Measurements from ENCODE around the gene FAM89B.

FAM89B gene

DNA sequence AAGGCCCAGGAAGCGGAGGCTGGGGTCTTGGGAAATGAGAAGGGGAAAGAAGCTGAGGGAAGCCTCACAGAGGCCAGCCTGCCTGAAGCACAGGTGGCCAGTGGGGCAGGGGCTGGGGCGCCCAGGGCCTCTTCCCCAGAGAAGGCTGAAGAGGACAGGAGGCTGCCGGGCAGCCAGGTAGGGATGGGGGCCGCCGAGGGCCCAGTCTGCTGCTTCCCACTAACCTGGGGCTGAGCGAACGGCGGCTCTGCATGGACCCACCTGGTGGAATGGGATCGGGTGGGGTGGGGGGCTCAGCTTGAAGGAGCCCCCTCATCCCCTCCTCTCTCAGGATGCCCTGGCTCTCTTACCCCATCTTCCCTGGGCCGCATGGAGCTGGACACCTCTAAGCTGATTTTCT, 11.3 kb downstream of the FAM89B start:
- Histone ChIP-seq H3K27me3 (ENCODE audit: control insufficient read depth, insufficient read depth, low read length) (peaks cover 11% of the 10 kb centered on the region), H3K27ac (ENCODE audit: low read length) (no peak overlapping the region), H3K36me3 (ENCODE audit: control insufficient read depth, insufficient read depth, low read length) (peaks cover 3% of the 10 kb centered on the region), H3K4me3 (ENCODE audit: low read length) (no peak overlapping the region), H3K4me1 (ENCODE audit: control insufficient read depth, insufficient read depth, low read length) (no peaks in the 10 kb centered on the region; the same call in 1 of the 2 replicates), H3K9me3 (ENCODE audit: control insufficient read depth, insufficient read depth, low read length) (no peaks in the 10 kb centered on the region)
- no peak for DNase-seq (ENCODE audit: low read depth, low spot score)
- WGBS (ENCODE audit: insufficient coverage, insufficient read length), result no CpG with 5 or more reads among the region's 10 CpGs

DNA sequence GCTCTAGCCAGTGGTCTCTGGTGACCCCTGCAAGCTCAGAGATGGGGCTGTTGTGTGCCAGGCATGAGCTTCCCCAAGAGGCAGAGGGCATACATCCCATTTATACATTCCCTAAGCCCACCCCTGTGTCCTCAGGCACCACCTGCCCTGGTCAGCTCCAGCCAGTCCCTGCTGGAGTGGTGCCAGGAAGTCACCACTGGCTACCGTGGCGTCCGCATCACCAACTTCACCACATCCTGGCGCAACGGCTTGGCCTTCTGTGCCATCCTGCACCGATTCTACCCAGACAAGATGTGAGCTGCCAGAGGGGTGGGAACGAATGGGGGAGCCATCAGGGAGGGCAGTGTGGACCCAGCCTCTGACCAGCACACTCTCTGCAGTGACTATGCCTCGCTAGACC, 11.8 kb downstream of the FAM89B start:
- Histone ChIP-seq H3K9me3 (ENCODE audit: control insufficient read depth, insufficient read depth, low read length) (no peaks in the 10 kb centered on the region), H3K4me1 (ENCODE audit: control insufficient read depth, insufficient read depth, low read length) (no peaks in the 10 kb centered on the region; the same call in 1 of the 2 replicates), H3K27me3 (ENCODE audit: control insufficient read depth, insufficient read depth, low read length) (peaks cover 11% of the 10 kb centered on the region), H3K4me3 (ENCODE audit: low read length) (no peak overlapping the region), H3K36me3 (ENCODE audit: control insufficient read depth, insufficient read depth, low read length) (peaks cover 3% of the 10 kb centered on the region), H3K27ac (ENCODE audit: low read length) (no peak overlapping the region)
- no peak for DNase-seq (ENCODE audit: low read depth, low spot score)
- no CpG with 5 or more reads among the region's 8 CpGs for WGBS (ENCODE audit: insufficient coverage, insufficient read length)

GRCh38 chr11:65584723-65585171, 12.4 kb downstream of the FAM89B start:
- Histone ChIP-seq H3K36me3 (ENCODE audit: control insufficient read depth, insufficient read depth, low read length) (peaks cover 3% of the 10 kb centered on the region), H3K4me3 (ENCODE audit: low read length) (peak overlapping the region; percentile 3; the same call in 1 of the 2 replicates), H3K4me1 (ENCODE audit: control insufficient read depth, insufficient read depth, low read length) (no peaks in the 10 kb centered on the region; the same call in 1 of the 2 replicates), H3K27ac (ENCODE audit: low read length) (no peak overlapping the region), H3K27me3 (ENCODE audit: control insufficient read depth, insufficient read depth, low read length) (peaks cover 11% of the 10 kb centered on the region), H3K9me3 (ENCODE audit: control insufficient read depth, insufficient read depth, low read length) (no peaks in the 10 kb centered on the region)
- DNase-seq (ENCODE audit: low read depth, low spot score), result no peak
- WGBS (ENCODE audit: insufficient coverage, insufficient read length), result no CpG with 5 or more reads among the region's 46 CpGs

GRCh38 chr11:65585396-65586246, 13.3 kb downstream of the FAM89B start:
- H3K4me3 ChIP-seq (ENCODE audit: low read length), result no peak overlapping the region
- H3K9me3 ChIP-seq (ENCODE audit: control insufficient read depth, insufficient read depth, low read length), result no peaks in the 10 kb centered on the region
- no CpG with 5 or more reads among the region's 51 CpGs for WGBS (ENCODE audit: insufficient coverage, insufficient read length)
- H3K27me3 ChIP-seq (ENCODE audit: control insufficient read depth, insufficient read depth, low read length), result peaks cover 11% of the 10 kb centered on the region
- H3K4me1 ChIP-seq (ENCODE audit: control insufficient read depth, insufficient read depth, low read length), result no peaks in the 10 kb centered on the region; the same call in 1 of the 2 replicates
- H3K27ac ChIP-seq (ENCODE audit: low read length), result no peak overlapping the region
- DNase-seq (ENCODE audit: low read depth, low spot score), result no peak
- no peaks in the 10 kb centered on the region; the same call in 1 of the 2 replicates for H3K36me3 ChIP-seq (ENCODE audit: control insufficient read depth, insufficient read depth, low read length)

DNA sequence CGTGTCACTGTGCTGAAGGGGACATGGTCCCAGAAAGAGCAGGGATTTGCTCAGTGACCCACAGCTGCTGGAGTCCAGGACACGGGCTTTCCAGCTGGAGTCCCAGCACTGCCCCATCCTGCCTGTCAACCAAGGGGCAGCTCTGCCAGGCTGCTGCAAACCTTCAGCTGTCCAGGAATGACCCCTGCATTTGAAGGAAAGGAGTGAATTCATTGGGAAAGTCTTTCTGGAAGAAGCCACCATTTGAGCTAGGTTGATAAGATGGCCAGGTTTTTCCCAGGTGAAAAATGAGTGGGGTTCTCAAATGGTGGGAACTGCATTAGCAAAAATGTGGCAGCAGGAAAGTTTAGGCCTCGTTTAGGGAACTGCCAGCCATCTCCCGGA, 13.9 kb downstream of the FAM89B start:
- DNase-seq (ENCODE audit: low read depth, low spot score), result no peak
- Histone ChIP-seq H3K9me3 (ENCODE audit: control insufficient read depth, insufficient read depth, low read length) (no peaks in the 10 kb centered on the region), H3K4me3 (ENCODE audit: low read length) (no peak overlapping the region), H3K27ac (ENCODE audit: low read length) (no peak overlapping the region), H3K27me3 (ENCODE audit: control insufficient read depth, insufficient read depth, low read length) (peaks cover 11% of the 10 kb centered on the region), H3K36me3 (ENCODE audit: control insufficient read depth, insufficient read depth, low read length) (no peaks in the 10 kb centered on the region; the same call in 1 of the 2 replicates), H3K4me1 (ENCODE audit: control insufficient read depth, insufficient read depth, low read length) (no peaks in the 10 kb centered on the region; the same call in 1 of the 2 replicates)
- WGBS (ENCODE audit: insufficient coverage, insufficient read length), result no CpG with 5 or more reads among the region's 4 CpGs

- peaks cover under 1% of the 10 kb centered on the region; the same call in 1 of the 2 replicates for H3K4me1 ChIP-seq (ENCODE audit: control insufficient read depth, insufficient read depth, low read length)
Observed at GRCh38 chr11:65586676-65587075, 14.3 kb downstream of the FAM89B start.

DNA sequence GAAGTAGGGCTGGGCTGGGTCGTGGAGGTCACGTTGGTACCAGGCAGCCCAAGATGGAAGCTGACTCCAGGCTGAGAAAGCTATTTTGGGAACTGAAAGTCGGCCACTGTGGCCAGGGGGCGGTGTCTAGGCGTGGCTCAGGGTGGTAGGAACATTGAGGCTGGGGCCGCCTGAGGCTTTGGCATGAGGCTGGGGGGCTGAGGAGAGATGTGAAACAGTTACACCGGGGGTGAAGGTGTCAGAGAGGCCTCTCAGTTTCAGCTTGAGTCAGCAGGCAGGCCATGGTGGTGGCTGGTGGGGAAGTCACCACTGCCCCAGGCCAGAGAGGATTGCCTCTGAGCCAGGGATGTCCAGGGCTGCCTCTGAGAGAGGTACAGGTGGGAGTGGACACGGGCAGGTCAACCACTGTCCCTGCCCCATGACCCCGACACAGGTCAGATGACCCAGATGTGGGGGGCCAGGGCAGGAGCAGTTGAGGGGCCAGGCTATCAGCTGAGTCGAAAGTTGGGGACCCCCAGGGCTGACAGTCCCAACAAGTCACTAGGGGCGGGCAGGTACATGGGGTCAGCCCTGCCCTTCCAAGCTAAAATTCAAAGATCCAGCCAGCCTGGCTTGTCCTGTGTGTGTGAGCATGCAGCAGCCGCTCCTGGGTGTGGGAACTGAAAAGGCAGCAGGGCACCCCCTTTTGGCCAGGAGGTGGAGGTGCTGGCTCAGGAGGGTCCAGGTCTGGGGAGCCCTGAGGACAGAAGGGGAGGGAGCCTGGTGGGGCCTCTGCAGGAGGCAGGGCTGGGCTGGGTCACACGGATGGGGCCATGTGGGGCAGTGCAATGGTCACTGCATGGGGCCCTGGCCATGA, 16.1 kb downstream of the FAM89B start:
- Histone ChIP-seq H3K4me3 (ENCODE audit: low read length) (no peak overlapping the region), H3K27ac (ENCODE audit: low read length) (no peak overlapping the region), H3K36me3 (ENCODE audit: control insufficient read depth, insufficient read depth, low read length) (no peaks in the 10 kb centered on the region; the same call in 1 of the 2 replicates), H3K9me3 (ENCODE audit: control insufficient read depth, insufficient read depth, low read length) (no peaks in the 10 kb centered on the region), H3K4me1 (ENCODE audit: control insufficient read depth, insufficient read depth, low read length) (peaks cover 7% of the 10 kb centered on the region), H3K27me3 (ENCODE audit: control insufficient read depth, insufficient read depth, low read length) (peaks cover 17% of the 10 kb centered on the region)
- WGBS (ENCODE audit: insufficient coverage, insufficient read length), result no CpG with 5 or more reads among the region's 13 CpGs
- DNase-seq (ENCODE audit: low read depth, low spot score), result no peak

More at GRCh38 chr11:65586676-65587075, 14.3 kb downstream of the FAM89B start:
- H3K9me3 ChIP-seq (ENCODE audit: control insufficient read depth, insufficient read depth, low read length), result no peaks in the 10 kb centered on the region
- no peaks in the 10 kb centered on the region; the same call in 1 of the 2 replicates for H3K36me3 ChIP-seq (ENCODE audit: control insufficient read depth, insufficient read depth, low read length)
- no peak for DNase-seq (ENCODE audit: low read depth, low spot score)
- no peak overlapping the region for H3K4me3 ChIP-seq (ENCODE audit: low read length)
- H3K27me3 ChIP-seq (ENCODE audit: control insufficient read depth, insufficient read depth, low read length), result peaks cover 11% of the 10 kb centered on the region
- no peak overlapping the region for H3K27ac ChIP-seq (ENCODE audit: low read length)
- WGBS (ENCODE audit: insufficient coverage, insufficient read length), result no CpG with 5 or more reads among the region's 2 CpGs

GRCh38 chr11:65589444-65590239, 17.3 kb downstream of the FAM89B start:
- no CpG with 5 or more reads among the region's 9 CpGs for WGBS (ENCODE audit: insufficient coverage, insufficient read length)
- Histone ChIP-seq H3K27ac (ENCODE audit: low read length) (no peak overlapping the region), H3K27me3 (ENCODE audit: control insufficient read depth, insufficient read depth, low read length) (peaks cover 10% of the 10 kb centered on the region)

DNA sequence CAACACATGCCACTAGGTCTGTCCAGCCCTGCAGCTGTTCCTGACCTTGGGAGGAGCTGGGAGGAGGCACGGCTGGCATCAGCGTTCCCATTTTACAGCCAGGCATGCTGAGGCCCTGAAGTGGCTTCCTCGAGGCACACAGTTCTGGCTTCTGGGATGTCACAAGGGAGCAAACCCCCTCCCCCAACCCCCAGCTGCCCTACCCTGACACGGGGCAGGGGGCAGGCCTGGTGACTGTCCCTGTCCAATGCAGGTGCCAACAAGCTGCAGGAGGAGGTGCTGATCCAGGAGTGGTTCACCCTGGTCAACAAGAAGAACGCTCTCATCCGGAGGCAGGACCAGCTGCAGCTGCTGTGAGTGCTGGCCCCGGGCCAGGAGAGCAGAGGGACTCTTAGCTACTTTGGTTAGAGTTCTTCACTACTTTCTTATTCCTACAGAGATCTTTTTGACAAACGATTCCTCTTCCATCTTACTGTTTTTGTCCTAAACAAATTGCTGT, 18.0 kb downstream of the FAM89B start:
- H3K4me3 ChIP-seq (ENCODE audit: low read length), result no peak overlapping the region
- H3K9me3 ChIP-seq (ENCODE audit: control insufficient read depth, insufficient read depth, low read length), result no peaks in the 10 kb centered on the region
- H3K36me3 ChIP-seq (ENCODE audit: control insufficient read depth, insufficient read depth, low read length), result no peaks in the 10 kb centered on the region; the same call in 1 of the 2 replicates
- no peak overlapping the region for H3K27ac ChIP-seq (ENCODE audit: low read length)
- no CpG with 5 or more reads among the region's 8 CpGs for WGBS (ENCODE audit: insufficient coverage, insufficient read length)
- no peak for DNase-seq (ENCODE audit: low read depth, low spot score)
- H3K27me3 ChIP-seq (ENCODE audit: control insufficient read depth, insufficient read depth, low read length), result peaks cover 10% of the 10 kb centered on the region
- peaks cover 7% of the 10 kb centered on the region for H3K4me1 ChIP-seq (ENCODE audit: control insufficient read depth, insufficient read depth, low read length)

More at GRCh38 chr11:65589444-65590239, 17.3 kb downstream of the FAM89B start:
- Histone ChIP-seq H3K9me3 (ENCODE audit: control insufficient read depth, insufficient read depth, low read length) (no peaks in the 10 kb centered on the region), H3K4me1 (ENCODE audit: control insufficient read depth, insufficient read depth, low read length) (peaks cover 7% of the 10 kb centered on the region), H3K36me3 (ENCODE audit: control insufficient read depth, insufficient read depth, low read length) (no peaks in the 10 kb centered on the region; the same call in 1 of the 2 replicates), H3K4me3 (ENCODE audit: low read length) (no peak overlapping the region)
- DNase-seq (ENCODE audit: low read depth, low spot score), result no peak
